ENCODE results near the gene PCYT1B.

GRCh38 chrX:24651783-24652182, 4.6 kb upstream of the PCYT1B start:
- no peak for TF ChIP-seq CTCF (IDR thresholded peaks at IDR 0.05)
- no peak for TF ChIP-seq POLR2A (IDR thresholded peaks at IDR 0.05)
- no peak for TF ChIP-seq EP300 (IDR thresholded peaks at IDR 0.05)
